VCaP (cell line): ENCODE results near the gene AFAP1.

Experiments
- H3K27ac ChIP-seq: fragments of 450-650 bp; 2 replicates; pipeline ENCODE4 v1.5.1; 2017
- CTCF ChIP-seq: fragments of 450-650 bp; conservative IDR thresholded peaks from 2 replicates; pipeline ENCODE4 v1.5.1; 2017; ENCODE audit warnings: mild to moderate bottlenecking, moderate library complexity

The AFAP1 gene

GRCh38 chr4:7886007-7886973 lies 53.4 kb downstream of the AFAP1 start:
- no peak overlapping the region for H3K27ac ChIP-seq
- no peak for TF ChIP-seq CTCF

- no peak for TF ChIP-seq CTCF
- no peak overlapping the region for H3K27ac ChIP-seq
Observed at GRCh38 chr4:7885216-7886006, 54.2 kb downstream of the AFAP1 start.

GRCh38 chr4:7880683-7881082 lies 59.0 kb downstream of the AFAP1 start:
- no peak overlapping the region for H3K27ac ChIP-seq
- TF ChIP-seq CTCF: no peak

- TF ChIP-seq CTCF: no peak
- H3K27ac ChIP-seq: no peak overlapping the region
Observed at GRCh38 chr4:7879127-7879526, 60.5 kb downstream of the AFAP1 start.

GRCh38 chr4:7878323-7878722 lies 61.3 kb downstream of the AFAP1 start:
- TF ChIP-seq CTCF: no peak
- H3K27ac ChIP-seq: no peak overlapping the region

- no peak overlapping the region for H3K27ac ChIP-seq
- TF ChIP-seq CTCF: no peak
Observed at GRCh38 chr4:7877176-7877575, 62.5 kb downstream of the AFAP1 start.

- no peak overlapping the region for H3K27ac ChIP-seq
- no peak; the same call in 1 of the 2 replicates for TF ChIP-seq CTCF
Observed at GRCh38 chr4:7876201-7876875, 63.3 kb downstream of the AFAP1 start.
